ENCODE data around the gene SMIM41. TPM values are rescaled to one million over a fixed set of nuclear protein-coding genes. Genes with fewer than 3 reads are reported as not detected.

Gene SMIM41
- total RNA-seq, 2 experiments from 2014 or later: not detected

DNA sequence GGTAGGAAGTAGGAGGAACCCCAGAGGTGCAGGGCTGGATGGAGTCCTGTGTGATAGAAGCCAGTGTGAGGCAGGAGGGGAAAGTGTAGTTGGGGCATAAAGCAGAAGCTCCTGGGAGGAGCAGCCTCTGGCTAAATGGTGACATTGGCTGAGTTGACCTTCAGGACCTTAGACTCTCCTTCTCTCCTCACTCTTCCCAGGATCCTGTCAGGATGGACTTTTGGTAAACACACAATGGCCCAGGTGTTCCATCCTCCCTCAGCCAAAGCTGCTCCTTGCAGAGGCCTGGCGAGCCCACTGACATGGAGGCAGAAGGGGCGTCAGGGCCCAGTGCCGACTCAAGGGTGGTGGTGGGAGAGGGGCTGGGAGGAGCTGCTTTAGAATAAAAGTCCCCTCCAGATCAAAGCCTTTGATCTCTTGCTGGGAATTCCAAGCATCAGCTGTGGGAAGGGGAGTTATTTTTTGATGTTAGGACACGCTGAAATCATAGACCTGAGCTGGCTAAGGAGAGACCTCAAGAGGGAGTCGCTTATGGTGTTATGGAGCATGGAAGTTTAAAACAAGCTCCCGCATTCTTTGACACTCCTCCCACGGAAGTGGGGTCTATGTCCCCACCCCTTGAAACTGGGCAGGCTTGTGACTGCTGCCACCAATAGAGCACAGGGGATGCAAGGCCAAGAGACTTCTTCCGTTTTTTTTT, 44.1 kb downstream of the SMIM41 start:
- Histone ChIP-seq H3K9me2 (ENCODE audit: insufficient read depth, low read length) (no peaks in the 10 kb centered on the region), H3K4me3 (ENCODE audit: low read depth, low read length, poor library complexity, severe bottlenecking) (peak overlapping the region; percentile 36), H3K79me2 (ENCODE audit: insufficient read depth, low read depth, low read length) (no peaks in the 10 kb centered on the region), H3K36me3 (ENCODE audit: insufficient read depth, low read length) (no peaks in the 10 kb centered on the region), H2AFZ (ENCODE audit: low read length) (peak overlapping the region; percentile 71; the same call in 1 of the 2 replicates), H3K4me2 (ENCODE audit: low read length) (peak overlapping the region; percentile 70), H3K27ac (ENCODE audit: low read depth, low read length, poor library complexity, severe bottlenecking) (peak overlapping the region; percentile 58), H3K9me3 (ENCODE audit: low read length) (no peaks in the 10 kb centered on the region), H3K4me1 (ENCODE audit: insufficient read depth, low read length, poor library complexity, severe bottlenecking) (peaks cover 66% of the 10 kb centered on the region), H4K20me1 (ENCODE audit: insufficient read depth, low read length) (no peaks in the 10 kb centered on the region)
- no peak for TF ChIP-seq CTCF (conservative IDR thresholded peaks at IDR 0.05; ENCODE audit: low read length)
- TF ChIP-seq EZH2phosphoT487 (IDR thresholded peaks at IDR 0.05; ENCODE audit: borderline replicate concordance, low read depth, low read length): no peak
- CTCF ChIA-PET (ENCODE audit: unreplicated experiment): interaction anchor here (0.5 to 2.2 kb wide), 12 partner anchors 36 to 1359 kb away, joined by 3 to 27 read pairs (median 3); no protein-coding TSS in a partner anchor
- no TSS peak for BruUV-seq (replicated peaks)
- POLR2A ChIA-PET: interaction anchor here (0.6 to 2.0 kb wide), 15 partner anchors 31 to 1603 kb away, joined by 3 to 33 read pairs (median 4); no protein-coding TSS in a partner anchor
- intact Hi-C loops (cut with micrococcal nuclease; ENCODE audit: unreplicated experiment): no loop called here
- DNase-seq (ENCODE audit: low spot score): peak; percentile 91

DNA sequence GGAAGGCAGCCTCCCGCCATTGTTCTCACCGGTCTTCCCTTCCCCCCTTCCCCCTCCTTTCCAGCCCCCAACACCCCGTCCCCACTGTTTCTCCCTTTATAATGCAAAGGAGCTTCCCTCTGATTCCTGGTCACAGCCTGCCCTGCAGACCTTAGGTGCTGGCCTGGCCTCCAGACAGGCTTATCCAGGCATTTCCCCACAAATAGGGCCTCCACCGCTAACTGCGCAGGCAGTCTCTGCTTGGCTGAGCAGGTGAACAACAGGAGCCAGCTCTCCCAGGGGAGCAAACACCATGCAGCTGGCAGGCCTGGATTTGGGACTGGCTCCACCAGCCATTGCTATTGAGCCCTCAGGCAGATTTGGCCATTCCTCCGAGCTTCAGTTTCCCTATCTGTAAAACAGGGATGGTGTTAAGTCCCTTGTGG, 46.0 kb downstream of the SMIM41 start:
- intact Hi-C loops (cut with micrococcal nuclease; ENCODE audit: unreplicated experiment): no loop called here
- BruUV-seq (replicated peaks): no TSS peak
- H4K20me1 ChIP-seq (ENCODE audit: insufficient read depth, low read length): no peaks in the 10 kb centered on the region
- no peak overlapping the region for H3K4me3 ChIP-seq (ENCODE audit: low read depth, low read length, poor library complexity, severe bottlenecking)
- TF ChIP-seq EZH2phosphoT487 (IDR thresholded peaks at IDR 0.05; ENCODE audit: borderline replicate concordance, low read depth, low read length): no peak
- no peak for TF ChIP-seq CTCF (conservative IDR thresholded peaks at IDR 0.05; ENCODE audit: low read length)
- no peaks in the 10 kb centered on the region for H3K79me2 ChIP-seq (ENCODE audit: insufficient read depth, low read depth, low read length)
- no peak overlapping the region for H3K27ac ChIP-seq (ENCODE audit: low read depth, low read length, poor library complexity, severe bottlenecking)
- DNase-seq (ENCODE audit: low spot score): no peak
- no peak overlapping the region for H2AFZ ChIP-seq (ENCODE audit: low read length)
- ChIA-PET POLR2A (no interaction called here), CTCF (ENCODE audit: unreplicated experiment) (interaction anchor here (0.6 to 1.2 kb wide), 2 partner anchors 87 to 101 kb away, joined by 3 to 4 read pairs; no protein-coding TSS in a partner anchor)
- H3K4me1 ChIP-seq (ENCODE audit: insufficient read depth, low read length, poor library complexity, severe bottlenecking): peaks cover 49% of the 10 kb centered on the region
- H3K36me3 ChIP-seq (ENCODE audit: insufficient read depth, low read length): no peaks in the 10 kb centered on the region
- no peaks in the 10 kb centered on the region for H3K9me2 ChIP-seq (ENCODE audit: insufficient read depth, low read length)
- H3K9me3 ChIP-seq (ENCODE audit: low read length): no peaks in the 10 kb centered on the region
- no peak overlapping the region for H3K4me2 ChIP-seq (ENCODE audit: low read length)

DNA sequence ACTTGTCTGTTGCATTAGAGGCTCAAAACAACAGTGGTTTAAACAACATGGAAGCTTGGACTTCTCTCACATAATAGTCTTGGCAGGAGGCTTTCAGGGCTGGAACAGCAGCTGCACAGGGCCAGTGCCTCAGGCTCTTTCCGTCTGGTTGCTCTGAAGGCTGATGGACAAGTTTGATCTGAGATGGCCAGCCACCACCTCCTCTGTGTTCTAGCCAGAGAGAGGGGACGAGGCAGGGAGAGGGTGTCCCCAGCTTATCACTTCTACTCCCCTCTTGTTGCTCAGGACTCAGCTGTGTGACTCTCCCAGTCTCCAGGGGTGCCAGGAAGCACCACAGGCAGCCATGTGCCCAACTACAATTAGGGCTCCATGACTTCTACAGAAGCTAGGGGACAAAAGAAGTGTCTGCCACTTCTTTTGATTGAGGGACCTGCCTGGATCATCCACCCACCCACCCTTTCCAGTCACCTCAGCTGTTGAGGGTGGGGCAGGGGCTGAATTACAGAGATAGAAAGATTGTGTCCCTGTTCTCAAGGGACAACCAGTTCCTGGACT, 46.6 kb downstream of the SMIM41 start:
- no peak for DNase-seq (ENCODE audit: low spot score)
- Histone ChIP-seq H3K79me2 (ENCODE audit: insufficient read depth, low read depth, low read length) (no peaks in the 10 kb centered on the region), H4K20me1 (ENCODE audit: insufficient read depth, low read length) (no peaks in the 10 kb centered on the region), H3K4me3 (ENCODE audit: low read depth, low read length, poor library complexity, severe bottlenecking) (no peak overlapping the region), H3K36me3 (ENCODE audit: insufficient read depth, low read length) (no peaks in the 10 kb centered on the region), H3K4me2 (ENCODE audit: low read length) (no peak overlapping the region), H2AFZ (ENCODE audit: low read length) (no peak overlapping the region), H3K27ac (ENCODE audit: low read depth, low read length, poor library complexity, severe bottlenecking) (no peak overlapping the region), H3K9me2 (ENCODE audit: insufficient read depth, low read length) (no peaks in the 10 kb centered on the region), H3K9me3 (ENCODE audit: low read length) (no peaks in the 10 kb centered on the region), H3K4me1 (ENCODE audit: insufficient read depth, low read length, poor library complexity, severe bottlenecking) (peaks cover 42% of the 10 kb centered on the region)
- intact Hi-C loops (cut with micrococcal nuclease; ENCODE audit: unreplicated experiment): no loop called here
- TF ChIP-seq EZH2phosphoT487 (IDR thresholded peaks at IDR 0.05; ENCODE audit: borderline replicate concordance, low read depth, low read length) (no peak), CTCF (conservative IDR thresholded peaks at IDR 0.05; ENCODE audit: low read length) (no peak)
- ChIA-PET CTCF (ENCODE audit: unreplicated experiment) (interaction anchor here (0.6 to 1.2 kb wide), 2 partner anchors 66 to 101 kb away, joined by 3 to 4 read pairs; no protein-coding TSS in a partner anchor), POLR2A (no interaction called here)
- BruUV-seq (replicated peaks): no TSS peak
